ENCODE measurements around the gene DNAJC7. TPM values are rescaled to one million over a fixed set of nuclear protein-coding genes. Genes with fewer than 3 reads are reported as not detected.

The DNAJC7 gene
- total and polyA plus RNA-seq, 8 donors, result 12.3 to 161 (median 70.6) TPM

- peaks cover 0 to 19% (median 11%) of the 10 kb centered on the region in 4 donors for H3K4me1 ChIP-seq
- no peak for DNase-seq
- intact Hi-C loops (cut with DNase I; ENCODE audit: low total_unique reads), result no loop called here
- TF ChIP-seq CTCF (IDR thresholded peaks at IDR 0.05), result no peak
- peaks cover 65 to 100% (median 98%) of the 10 kb centered on the region in 4 donors for H3K36me3 ChIP-seq
- WGBS, 5 donors, result 73 to 82% (median 77%) methylated on average over 14 of the region's 14 CpGs
- no peaks in the 10 kb centered on the region for H3K9me3 ChIP-seq
- H3K27ac ChIP-seq, result peak overlapping the region in 1 of 5 donors; percentile 31
- H3K27me3 ChIP-seq, result no peaks in the 10 kb centered on the region
- H3K4me3 ChIP-seq, result no peak overlapping the region
These were observed 35.0 kb downstream of the DNAJC7 start for GRCh38 chr17:41982026-41982760.

GRCh38 chr17:41977991-41978390, 39.2 kb downstream of the DNAJC7 start:
- no peak for TF ChIP-seq EP300 (IDR thresholded peaks at IDR 0.05)
- TF ChIP-seq POLR2AphosphoS5 (IDR thresholded peaks at IDR 0.05), result no peak
- TF ChIP-seq POLR2A (IDR thresholded peaks at IDR 0.05), result no peak
- no peak for TF ChIP-seq CTCF (IDR thresholded peaks at IDR 0.05)
- H3K9me3 ChIP-seq, result no peaks in the 10 kb centered on the region
- DNase-seq, result peak; percentile 52 to 62
- H3K4me1 ChIP-seq, result peaks cover 8 to 59% (median 33%) of the 10 kb centered on the region in 4 donors
- H3K27me3 ChIP-seq, result no peaks in the 10 kb centered on the region
- intact Hi-C loops (cut with DNase I; ENCODE audit: low total_unique reads), result no loop called here
- H3K4me3 ChIP-seq, result no peak overlapping the region
- WGBS, 5 donors, result 46 to 71% (median 58%) methylated on average over 4 of the region's 4 CpGs
- peak overlapping the region in 1 of 5 donors; percentile 64 for H3K27ac ChIP-seq
- peaks cover 73 to 100% (median 99%) of the 10 kb centered on the region in 4 donors for H3K36me3 ChIP-seq

DNA sequence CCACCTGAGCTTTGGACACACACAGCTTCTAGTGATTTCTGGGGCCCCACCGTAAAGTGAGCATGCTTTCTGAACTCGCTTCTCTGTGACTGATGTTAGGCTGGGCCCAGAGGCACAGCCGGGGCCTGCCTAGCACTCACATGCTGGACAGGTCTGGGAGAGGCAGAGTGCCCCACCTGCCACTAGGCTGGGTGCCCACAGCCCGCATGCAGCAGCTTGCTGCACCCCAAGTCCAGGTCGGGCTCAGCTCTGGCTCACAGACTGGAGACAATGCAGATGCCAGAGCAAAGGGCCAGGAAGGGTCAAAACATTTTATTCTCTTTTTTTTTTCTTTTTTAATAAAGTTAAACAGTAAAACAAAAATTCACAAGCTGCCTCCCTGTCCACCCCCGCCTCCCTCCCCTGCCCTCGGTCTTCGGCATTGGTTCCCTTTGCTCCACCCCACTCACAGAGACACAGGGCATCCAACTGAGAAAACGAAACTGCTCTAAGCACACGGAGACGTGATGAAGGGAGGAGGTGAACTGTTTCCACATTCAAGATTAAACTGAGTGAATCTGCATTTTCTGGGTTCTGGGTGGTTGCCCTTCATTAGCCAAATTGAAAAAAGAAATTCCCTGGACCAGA, 41.0 kb downstream of the DNAJC7 start:
- Histone ChIP-seq H3K9me3 (no peaks in the 10 kb centered on the region), H3K36me3 (peaks cover 61 to 100% (median 98%) of the 10 kb centered on the region in 4 donors), H3K27me3 (no peaks in the 10 kb centered on the region), H3K4me1 (peaks cover 19 to 66% (median 49%) of the 10 kb centered on the region in 4 donors), H3K4me3 (peak overlapping the region in 1 of 4 donors; percentile 4), H3K27ac (peak overlapping the region in 4 of 5 donors; percentile 3 to 64 (median 53))
- 52 to 77% (median 66%) methylated on average over 9 to 11 of the region's 11 CpGs for WGBS, 5 donors
- intact Hi-C loops (cut with DNase I; ENCODE audit: low total_unique reads), result no loop called here
- no peak for DNase-seq
- TF ChIP-seq EP300 (IDR thresholded peaks at IDR 0.05), result no peak
- no peak for TF ChIP-seq POLR2A (IDR thresholded peaks at IDR 0.05)
- TF ChIP-seq CTCF (IDR thresholded peaks at IDR 0.05), result no peak
- no peak for TF ChIP-seq POLR2AphosphoS5 (IDR thresholded peaks at IDR 0.05)

GRCh38 chr17:41975099-41976083, 41.8 kb downstream of the DNAJC7 start:
- intact Hi-C loops (cut with DNase I; ENCODE audit: low total_unique reads), result no loop called here
- H3K9me3 ChIP-seq, result no peaks in the 10 kb centered on the region
- peaks cover 22 to 75% (median 57%) of the 10 kb centered on the region in 4 donors for H3K4me1 ChIP-seq
- H3K36me3 ChIP-seq, result peaks cover 57 to 100% (median 98%) of the 10 kb centered on the region in 4 donors
- H3K27me3 ChIP-seq, result no peaks in the 10 kb centered on the region
- H3K4me3 ChIP-seq, result no peak overlapping the region
- peak overlapping the region in 4 of 5 donors; percentile 6 to 74 (median 60) for H3K27ac ChIP-seq
- no peak for TF ChIP-seq POLR2A (IDR thresholded peaks at IDR 0.05)
- TF ChIP-seq CTCF (IDR thresholded peaks at IDR 0.05), result no peak
- no peak for TF ChIP-seq POLR2AphosphoS5 (IDR thresholded peaks at IDR 0.05)
- no peak for TF ChIP-seq EP300 (IDR thresholded peaks at IDR 0.05)
- DNase-seq, result no peak
- 85 to 90% (median 88%) methylated on average over 8 to 9 of the region's 9 CpGs for WGBS, 5 donors

All from stomach (tissue), 9 donors.